ENCODE data around the gene NKX6-1. TPM values are rescaled to one million over a fixed set of nuclear protein-coding genes. Genes with fewer than 3 reads are reported as not detected.

Gene NKX6-1
- total RNA-seq, 1 donor from 2014 or later, result 14.6 TPM

DNA sequence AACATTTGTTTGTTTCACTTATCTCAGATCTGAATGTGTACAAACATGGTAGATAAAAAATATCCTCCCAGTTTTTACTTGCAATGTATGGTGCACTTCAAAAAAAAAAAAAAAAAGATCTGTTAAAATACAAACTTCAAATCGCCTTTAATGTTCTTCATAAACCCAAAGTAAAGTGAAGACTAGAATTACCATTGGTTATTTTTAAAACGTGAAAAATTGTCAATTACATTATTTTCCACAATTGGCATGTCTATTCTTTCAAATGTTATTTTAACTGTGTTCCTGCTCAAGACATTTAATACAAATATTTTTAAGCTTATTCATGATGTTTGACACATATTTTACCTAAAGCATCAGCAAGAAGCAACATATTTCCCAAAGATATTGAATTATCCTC lies 5.0 kb downstream of the NKX6-1 start:
- Mint-ChIP-seq H3K4me1 (ENCODE audit: unreplicated experiment) (peaks cover 42% of the 10 kb centered on the region), H3K9me3 (ENCODE audit: unreplicated experiment) (no peaks in the 10 kb centered on the region), H3K27ac (ENCODE audit: unreplicated experiment) (peak overlapping the region; percentile 71), H3K4me3 (ENCODE audit: unreplicated experiment) (peak overlapping the region; percentile 70), H3K36me3 (ENCODE audit: low read depth, unreplicated experiment) (peaks cover 19% of the 10 kb centered on the region), H3K27me3 (ENCODE audit: unreplicated experiment) (peaks cover 20% of the 10 kb centered on the region)
- no peak for DNase-seq (ENCODE audit: low spot score)
- TF ChIP-seq, protein P1, sequence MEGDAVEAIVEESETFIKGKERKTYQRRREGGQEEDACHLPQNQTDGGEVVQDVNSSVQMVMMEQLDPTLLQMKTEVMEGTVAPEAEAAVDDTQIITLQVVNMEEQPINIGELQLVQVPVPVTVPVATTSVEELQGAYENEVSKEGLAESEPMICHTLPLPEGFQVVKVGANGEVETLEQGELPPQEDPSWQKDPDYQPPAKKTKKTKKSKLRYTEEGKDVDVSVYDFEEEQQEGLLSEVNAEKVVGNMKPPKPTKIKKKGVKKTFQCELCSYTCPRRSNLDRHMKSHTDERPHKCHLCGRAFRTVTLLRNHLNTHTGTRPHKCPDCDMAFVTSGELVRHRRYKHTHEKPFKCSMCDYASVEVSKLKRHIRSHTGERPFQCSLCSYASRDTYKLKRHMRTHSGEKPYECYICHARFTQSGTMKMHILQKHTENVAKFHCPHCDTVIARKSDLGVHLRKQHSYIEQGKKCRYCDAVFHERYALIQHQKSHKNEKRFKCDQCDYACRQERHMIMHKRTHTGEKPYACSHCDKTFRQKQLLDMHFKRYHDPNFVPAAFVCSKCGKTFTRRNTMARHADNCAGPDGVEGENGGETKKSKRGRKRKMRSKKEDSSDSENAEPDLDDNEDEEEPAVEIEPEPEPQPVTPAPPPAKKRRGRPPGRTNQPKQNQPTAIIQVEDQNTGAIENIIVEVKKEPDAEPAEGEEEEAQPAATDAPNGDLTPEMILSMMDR (IDR thresholded peaks at IDR 0.05; ENCODE audit: unreplicated experiment), result no peak

DNA sequence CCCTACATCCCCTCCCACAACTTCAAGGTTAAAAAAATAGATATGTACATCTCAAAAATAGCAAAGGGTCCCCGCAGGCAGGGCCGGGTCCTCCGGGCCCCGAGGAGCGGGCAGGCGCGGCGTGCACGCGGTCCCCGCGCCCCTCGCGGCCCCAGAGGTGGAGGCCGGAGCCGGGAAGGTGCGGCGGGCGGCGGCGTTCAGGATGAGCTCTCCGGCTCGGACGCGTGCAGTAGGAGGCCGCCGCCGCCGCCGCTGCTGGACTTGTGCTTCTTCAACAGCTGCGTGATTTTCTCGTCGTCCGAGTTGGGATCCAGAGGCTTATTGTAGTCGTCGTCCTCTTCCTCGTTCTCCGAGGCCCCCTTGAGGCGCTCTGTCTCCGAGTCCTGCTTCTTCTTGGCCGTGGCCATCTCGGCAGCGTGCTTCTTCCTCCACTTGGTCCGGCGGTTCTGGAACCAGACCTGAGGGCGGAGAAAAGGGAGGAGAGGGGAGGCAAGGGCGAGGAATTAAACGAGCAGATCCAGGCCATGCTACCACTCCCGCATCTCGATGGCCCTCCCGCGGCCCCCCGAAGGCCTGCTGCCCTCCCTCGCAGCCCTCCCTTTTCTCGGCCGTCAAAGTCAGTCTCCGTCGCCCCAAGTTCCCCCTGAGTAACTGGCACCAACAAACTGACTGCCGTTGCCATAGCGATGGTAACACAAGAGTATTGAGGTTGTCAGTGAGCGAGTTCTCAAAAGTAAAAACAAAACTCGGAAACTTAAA lies 5.8 kb downstream of the NKX6-1 start:
- Mint-ChIP-seq H3K27me3 (ENCODE audit: unreplicated experiment) (peaks cover 20% of the 10 kb centered on the region), H3K4me1 (ENCODE audit: unreplicated experiment) (peaks cover 40% of the 10 kb centered on the region), H3K36me3 (ENCODE audit: low read depth, unreplicated experiment) (peaks cover 19% of the 10 kb centered on the region), H3K9me3 (ENCODE audit: unreplicated experiment) (no peaks in the 10 kb centered on the region), H3K27ac (ENCODE audit: unreplicated experiment) (peak overlapping the region; percentile 75), H3K4me3 (ENCODE audit: unreplicated experiment) (peak overlapping the region; percentile 87)
- DNase-seq (ENCODE audit: low spot score), result peak; percentile 58
- TF ChIP-seq, protein P1 (IDR thresholded peaks at IDR 0.05; ENCODE audit: unreplicated experiment), result no peak

DNA sequence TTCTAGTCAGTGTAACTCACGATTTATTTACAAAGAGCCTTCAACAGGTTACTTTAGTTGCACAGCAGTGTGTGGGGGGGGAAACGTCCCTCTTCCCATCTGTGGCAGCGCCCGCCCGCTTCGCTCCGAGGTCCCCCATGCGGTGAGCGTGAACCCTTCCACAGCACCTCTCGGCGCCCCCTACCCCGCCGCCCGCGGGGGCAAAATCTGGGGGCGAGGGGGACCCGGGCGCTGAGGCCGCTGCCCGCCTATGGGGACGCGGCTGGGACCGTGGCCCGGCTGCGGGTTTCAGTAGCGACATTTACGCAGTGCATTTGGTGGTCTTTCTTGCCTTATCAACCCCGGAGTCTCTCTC lies 6.4 kb downstream of the NKX6-1 start:
- H3K27me3 Mint-ChIP-seq (ENCODE audit: unreplicated experiment), result peaks cover 20% of the 10 kb centered on the region
- peaks cover 40% of the 10 kb centered on the region for H3K4me1 Mint-ChIP-seq (ENCODE audit: unreplicated experiment)
- peaks cover 19% of the 10 kb centered on the region for H3K36me3 Mint-ChIP-seq (ENCODE audit: low read depth, unreplicated experiment)
- peak overlapping the region; percentile 65 for H3K4me3 Mint-ChIP-seq (ENCODE audit: unreplicated experiment)
- DNase-seq (ENCODE audit: low spot score), result no peak
- H3K9me3 Mint-ChIP-seq (ENCODE audit: unreplicated experiment), result no peaks in the 10 kb centered on the region
- TF ChIP-seq, protein P1 (IDR thresholded peaks at IDR 0.05; ENCODE audit: unreplicated experiment), result no peak
- H3K27ac Mint-ChIP-seq (ENCODE audit: unreplicated experiment), result no peak overlapping the region

DNA sequence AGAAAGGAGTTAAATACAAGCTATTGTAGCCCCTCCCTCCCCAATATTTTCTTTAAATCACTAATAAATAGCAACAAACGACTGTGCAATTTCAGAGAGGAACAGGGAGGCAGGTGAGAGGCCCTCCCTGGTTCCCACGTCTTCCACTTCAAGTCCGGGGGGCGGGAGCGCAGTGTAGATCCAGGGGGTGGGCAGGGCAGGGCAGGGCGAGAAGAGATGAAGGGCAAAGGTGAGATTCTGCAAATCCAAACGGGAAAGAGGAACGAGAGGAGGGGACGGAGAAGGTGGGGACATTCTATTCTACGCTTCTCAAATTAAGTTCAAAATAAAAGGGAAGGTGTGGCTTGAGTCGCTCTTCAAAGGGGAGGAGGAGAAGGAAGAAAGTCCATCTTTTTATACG lies 6.8 kb downstream of the NKX6-1 start:
- TF ChIP-seq, protein P1 (IDR thresholded peaks at IDR 0.05; ENCODE audit: unreplicated experiment), result no peak
- Mint-ChIP-seq H3K4me1 (ENCODE audit: unreplicated experiment) (peaks cover 40% of the 10 kb centered on the region), H3K9me3 (ENCODE audit: unreplicated experiment) (no peaks in the 10 kb centered on the region), H3K27me3 (ENCODE audit: unreplicated experiment) (peaks cover 21% of the 10 kb centered on the region), H3K36me3 (ENCODE audit: low read depth, unreplicated experiment) (peaks cover 19% of the 10 kb centered on the region), H3K4me3 (ENCODE audit: unreplicated experiment) (peak overlapping the region; percentile 65), H3K27ac (ENCODE audit: unreplicated experiment) (no peak overlapping the region)
- no peak for DNase-seq (ENCODE audit: low spot score)

DNA sequence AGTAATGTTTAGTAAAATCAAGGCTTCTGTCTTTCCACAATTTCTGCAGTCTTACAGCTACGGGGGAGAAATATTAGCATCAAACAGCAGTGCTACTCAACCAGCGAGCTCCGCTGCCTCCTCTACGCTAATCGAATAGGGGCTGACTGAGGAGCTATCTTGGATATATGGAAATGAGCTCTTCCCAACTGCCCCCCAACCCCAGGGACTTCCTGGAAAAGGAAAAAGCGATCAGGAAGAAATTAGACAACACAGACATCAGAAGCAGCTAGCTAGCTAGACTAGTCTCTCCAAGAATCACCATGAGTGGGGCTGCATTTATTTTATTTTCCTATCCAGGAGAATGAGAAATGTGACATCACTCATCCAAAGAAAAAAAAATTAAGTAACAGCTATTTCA lies 7.6 kb downstream of the NKX6-1 start:
- H3K36me3 Mint-ChIP-seq (ENCODE audit: low read depth, unreplicated experiment), result peaks cover 15% of the 10 kb centered on the region
- TF ChIP-seq, protein P1 (IDR thresholded peaks at IDR 0.05; ENCODE audit: unreplicated experiment), result no peak
- peaks cover 24% of the 10 kb centered on the region for H3K27me3 Mint-ChIP-seq (ENCODE audit: unreplicated experiment)
- peaks cover 38% of the 10 kb centered on the region for H3K4me1 Mint-ChIP-seq (ENCODE audit: unreplicated experiment)
- H3K9me3 Mint-ChIP-seq (ENCODE audit: unreplicated experiment), result no peaks in the 10 kb centered on the region
- H3K4me3 Mint-ChIP-seq (ENCODE audit: unreplicated experiment), result no peak overlapping the region
- no peak for DNase-seq (ENCODE audit: low spot score)
- H3K27ac Mint-ChIP-seq (ENCODE audit: unreplicated experiment), result no peak overlapping the region
